NCI-H1048 (cell line): ENCODE measurements around the gene PLPPR4.
"Not testable (repeated sequence)": the region's sequence is repeated elsewhere in the genome, so short reads cannot be mapped to it uniquely, and the experiment has no call there.

Experiments used
- DNase-seq: peaks from one replicate; lab custom pipeline; 2025; lab: John Stamatoyannopoulos, UW

The PLPPR4 gene

DNA sequence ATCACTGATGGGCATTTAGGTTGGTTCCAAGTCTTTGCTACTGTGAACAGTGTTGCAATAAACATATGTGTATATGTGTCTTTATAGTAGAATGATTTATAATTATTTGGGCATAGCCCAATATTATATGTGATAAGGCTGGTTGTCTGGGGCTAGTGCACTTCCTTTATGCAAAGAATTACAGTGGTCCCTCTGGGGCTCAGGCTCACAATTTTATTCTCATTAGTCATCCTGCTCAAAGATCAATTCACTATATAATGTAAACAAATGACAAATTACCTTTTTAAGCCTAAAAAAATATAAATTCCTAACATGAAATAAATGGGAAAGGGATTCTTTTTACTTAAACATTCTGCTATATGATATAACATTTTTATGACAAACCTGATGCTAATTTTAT is 5.0 kb downstream of the PLPPR4 start:
- DNase-seq = no peak

DNA sequence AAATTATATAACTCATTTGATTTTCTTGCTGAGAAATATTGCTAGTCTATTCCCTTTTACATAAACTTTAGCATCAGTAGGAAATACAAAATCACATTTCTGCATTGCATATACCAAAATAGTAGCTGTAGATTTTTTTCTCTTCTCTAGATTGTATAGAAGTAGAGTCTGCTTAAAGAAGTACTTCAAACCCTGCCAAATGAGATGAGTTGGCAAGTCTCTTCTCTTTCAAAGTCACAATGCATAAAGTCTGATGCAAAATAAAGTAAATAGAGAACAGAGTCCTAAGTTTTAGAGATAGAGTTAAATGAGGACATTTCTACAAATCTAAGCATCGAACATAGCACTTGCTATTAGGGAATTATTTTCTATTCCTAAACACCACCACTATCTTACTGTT is 6.4 kb downstream of the PLPPR4 start:
- no peak for DNase-seq

DNA sequence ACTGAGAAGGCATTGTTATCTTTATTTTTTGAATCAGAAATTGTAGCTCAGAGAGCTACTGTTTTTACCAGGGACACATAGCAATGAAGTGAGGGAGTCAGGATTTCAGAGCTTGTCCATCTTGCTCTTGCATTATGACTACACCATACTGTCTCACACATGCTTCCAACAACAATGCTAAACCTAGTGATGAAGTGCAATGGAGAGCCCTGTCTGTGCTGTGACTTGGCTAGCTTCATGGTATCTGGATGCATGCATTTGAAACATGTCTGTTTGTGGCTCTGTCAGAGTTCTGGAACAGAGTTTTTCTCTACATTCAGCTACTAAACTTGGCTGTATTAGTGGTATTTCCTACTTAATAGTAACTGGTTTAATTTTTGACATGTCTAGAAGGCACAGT is 7.0 kb downstream of the PLPPR4 start:
- DNase-seq = no peak

DNA sequence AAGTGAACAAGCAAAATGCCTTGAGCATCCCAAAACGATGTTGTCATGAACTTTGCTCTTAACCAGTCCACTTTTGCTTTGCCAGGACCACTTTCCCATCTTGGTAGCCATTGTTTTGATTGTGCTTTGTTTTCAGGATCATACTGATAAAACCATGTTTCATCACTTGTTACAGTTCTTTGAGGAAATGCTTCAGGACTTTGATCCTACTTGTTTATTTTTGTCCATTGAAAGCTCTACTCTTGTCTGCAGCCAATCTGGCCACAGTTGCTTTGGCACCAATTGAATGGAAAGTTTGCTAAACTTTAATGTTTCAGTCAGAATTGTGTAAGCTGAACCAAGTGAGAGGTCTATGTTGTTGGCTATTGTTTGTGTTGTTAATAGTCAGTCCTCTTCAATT is 12.8 kb downstream of the PLPPR4 start:
- no peak for DNase-seq

DNA sequence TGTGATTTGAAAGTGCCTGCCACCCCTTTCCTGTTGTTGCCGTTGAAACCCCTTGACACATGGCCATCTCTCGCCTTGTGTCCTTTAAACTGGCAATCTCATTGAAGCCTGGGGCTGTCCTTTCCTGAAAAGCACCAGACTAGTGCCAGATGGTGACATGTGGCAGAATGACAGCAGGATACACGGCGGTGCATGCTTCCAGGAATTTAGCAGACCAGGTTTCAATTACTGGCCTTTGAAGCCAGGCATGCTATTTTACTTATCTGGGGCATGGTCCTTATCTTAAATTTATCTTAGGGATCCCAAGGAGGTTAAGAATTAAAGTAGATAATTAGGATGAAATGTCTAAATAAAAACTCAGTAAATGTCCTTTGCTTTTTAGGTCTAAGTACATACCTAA is 15.2 kb downstream of the PLPPR4 start:
- DNase-seq = no peak

DNA sequence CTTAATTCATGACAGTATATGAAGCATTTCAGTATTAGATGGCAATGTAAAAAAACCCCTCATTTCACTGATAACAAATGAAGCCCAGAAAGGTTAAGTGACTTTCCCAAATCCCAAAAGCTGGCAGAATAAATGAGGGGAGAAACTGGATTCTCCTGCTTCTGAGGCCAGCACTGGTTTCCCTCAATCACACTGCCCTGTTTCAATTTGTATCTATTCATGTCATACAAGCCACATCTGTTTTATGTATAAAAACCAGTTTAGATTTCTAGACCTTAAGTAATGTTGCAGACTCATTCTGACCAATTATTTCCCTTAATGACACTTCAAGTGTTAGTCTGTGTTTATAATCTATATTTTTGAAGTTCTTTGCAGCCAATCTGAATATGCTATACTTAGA is 16.8 kb downstream of the PLPPR4 start:
- DNase-seq = no peak

DNA sequence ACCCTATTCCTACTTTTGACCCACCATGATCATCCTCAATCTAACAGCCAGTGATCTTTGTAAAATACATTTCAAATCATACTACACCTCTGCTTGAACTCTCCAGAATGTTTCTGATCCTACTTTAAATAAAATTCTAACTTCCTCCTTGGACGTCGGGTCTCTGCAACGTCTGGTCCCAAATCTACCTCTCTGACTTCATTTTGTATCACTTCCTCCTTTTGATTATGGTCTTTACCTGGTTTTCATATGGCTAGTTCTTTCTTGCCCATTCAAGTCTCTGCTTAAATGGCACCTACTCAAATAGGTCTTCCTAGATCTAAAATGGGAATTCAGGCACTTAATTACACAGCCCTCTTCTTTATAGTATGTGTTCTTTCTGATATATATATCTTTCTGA is 18.2 kb downstream of the PLPPR4 start:
- DNase-seq = no peak

DNA sequence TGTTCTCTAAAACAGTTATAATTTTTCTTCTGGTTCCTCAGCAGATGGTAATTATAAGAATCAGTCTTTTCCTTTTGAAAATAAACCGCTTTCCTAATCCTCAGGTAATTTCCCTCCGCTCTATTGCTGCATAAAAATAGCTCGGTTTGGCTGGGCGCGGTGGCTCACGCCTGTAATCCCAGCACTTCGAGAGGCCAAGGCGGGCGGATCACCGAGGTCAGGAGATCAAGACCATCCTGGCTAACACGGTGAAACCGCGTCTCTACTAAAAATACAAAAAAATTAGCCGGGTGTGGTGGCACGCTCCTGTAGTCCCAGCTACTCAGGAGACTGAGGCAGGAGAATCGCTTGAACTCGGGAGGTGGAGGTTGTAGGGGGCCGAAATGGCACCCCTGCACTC is 19.2 kb downstream of the PLPPR4 start:
- DNase-seq = not testable (repeated sequence)

DNA sequence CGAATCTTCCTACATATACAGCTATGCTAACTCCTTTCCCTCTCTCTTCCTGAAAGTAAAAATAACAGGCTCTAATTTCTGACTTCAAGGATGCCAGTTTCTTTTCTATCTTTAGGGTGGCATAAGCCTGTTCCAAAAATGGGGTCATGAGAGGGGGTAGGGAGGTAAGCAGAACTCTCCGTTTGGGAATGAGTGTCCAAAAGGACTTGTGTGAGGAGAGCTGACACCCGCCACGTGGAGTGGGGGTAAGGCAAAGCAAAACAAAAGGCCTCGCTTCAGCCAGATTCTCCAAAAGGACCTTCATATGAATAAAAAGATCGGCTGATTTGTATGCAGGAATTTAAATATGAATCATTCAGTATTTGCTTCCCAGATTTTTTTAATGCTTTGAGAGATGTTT is 28.6 kb downstream of the PLPPR4 start:
- no peak for DNase-seq

DNA sequence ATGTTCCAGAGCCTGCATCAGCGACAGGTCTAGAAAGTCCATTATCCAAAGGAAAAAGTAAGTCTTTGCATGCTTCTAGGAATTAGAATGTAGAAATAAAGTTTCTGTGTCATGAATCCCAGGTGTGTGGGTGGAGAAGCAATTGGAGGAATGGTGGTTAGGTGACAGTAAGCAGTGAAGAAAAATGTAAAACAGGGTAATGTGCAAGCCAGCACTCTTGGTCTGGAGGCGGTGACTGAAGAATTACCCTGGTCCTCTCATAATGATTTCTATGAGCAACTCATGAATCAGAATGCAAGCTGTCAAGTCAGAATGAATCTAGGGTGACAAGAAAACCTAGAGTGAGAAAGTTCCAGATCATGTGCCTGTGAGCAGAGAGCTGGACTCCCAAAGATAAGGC is 33.6 kb downstream of the PLPPR4 start:
- DNase-seq = no peak

DNA sequence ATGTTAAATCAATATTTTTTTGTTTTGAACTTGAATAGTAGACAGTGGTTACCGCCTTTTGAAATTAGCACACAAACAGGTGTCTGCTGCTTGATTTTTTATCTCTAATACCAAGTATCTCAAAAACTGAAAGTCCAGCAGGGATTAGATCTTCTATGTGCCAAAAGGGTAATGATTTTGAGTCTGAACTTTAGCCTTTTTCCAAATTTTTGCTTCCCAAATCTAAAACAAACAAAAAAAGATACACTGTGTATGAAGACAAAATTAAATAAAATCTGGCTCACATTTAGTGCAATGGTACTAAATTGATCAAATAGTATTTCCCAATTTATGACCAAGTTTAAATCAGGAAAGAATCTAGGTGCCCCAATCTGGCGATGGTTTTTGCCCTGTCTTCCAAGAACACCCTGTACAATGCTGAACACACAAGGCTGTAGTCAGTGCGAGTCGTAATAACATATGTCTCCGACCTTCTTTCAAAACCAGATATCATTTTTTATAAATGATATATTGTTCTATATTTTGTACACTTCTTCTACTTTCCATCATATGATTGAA is 40.5 kb downstream of the PLPPR4 start:
- DNase-seq = no peak

DNA sequence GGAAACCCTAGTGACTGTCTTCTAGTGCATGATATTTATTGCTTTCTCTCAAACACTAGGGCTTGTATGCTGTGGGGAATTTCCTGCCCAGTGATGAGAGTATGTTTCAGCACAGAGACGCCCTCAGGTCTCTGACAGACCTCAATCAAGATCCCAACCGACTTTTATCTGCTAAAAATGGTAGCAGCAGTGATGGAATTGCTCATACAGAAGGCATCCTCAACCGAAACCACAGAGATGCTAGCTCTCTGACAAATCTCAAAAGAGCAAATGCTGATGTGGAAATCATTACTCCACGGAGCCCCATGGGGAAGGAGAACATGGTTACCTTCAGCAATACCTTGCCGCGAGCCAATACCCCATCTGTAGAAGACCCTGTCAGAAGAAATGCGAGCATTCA is 41.3 kb downstream of the PLPPR4 start:
- DNase-seq = no peak

DNA sequence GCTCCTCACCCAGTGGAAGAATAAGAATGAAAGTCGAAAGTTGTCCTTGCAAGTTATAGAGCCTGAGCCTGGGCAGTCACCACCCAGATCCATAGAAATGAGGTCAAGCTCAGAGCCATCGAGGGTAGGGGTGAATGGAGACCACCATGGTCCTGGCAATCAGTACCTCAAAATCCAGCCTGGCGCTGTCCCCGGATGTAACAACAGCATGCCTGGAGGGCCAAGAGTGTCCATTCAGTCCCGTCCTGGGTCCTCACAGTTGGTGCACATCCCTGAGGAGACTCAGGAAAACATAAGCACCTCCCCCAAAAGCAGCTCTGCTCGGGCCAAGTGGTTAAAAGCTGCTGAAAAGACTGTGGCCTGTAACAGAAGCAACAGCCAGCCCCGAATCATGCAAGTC is 41.8 kb downstream of the PLPPR4 start:
- DNase-seq = no peak

DNA sequence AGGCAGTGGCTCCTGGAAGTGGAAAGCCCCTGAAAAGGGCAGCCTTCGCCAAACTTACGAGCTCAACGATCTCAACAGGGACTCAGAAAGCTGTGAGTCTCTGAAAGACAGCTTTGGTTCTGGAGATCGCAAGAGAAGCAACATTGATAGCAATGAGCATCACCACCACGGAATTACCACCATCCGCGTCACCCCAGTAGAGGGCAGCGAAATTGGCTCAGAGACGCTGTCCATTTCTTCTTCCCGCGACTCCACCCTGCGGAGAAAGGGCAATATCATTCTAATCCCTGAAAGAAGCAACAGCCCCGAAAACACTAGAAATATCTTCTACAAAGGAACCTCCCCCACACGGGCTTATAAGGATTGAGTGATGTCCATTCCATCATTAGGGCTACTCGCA is 42.4 kb downstream of the PLPPR4 start:
- DNase-seq = no peak

DNA sequence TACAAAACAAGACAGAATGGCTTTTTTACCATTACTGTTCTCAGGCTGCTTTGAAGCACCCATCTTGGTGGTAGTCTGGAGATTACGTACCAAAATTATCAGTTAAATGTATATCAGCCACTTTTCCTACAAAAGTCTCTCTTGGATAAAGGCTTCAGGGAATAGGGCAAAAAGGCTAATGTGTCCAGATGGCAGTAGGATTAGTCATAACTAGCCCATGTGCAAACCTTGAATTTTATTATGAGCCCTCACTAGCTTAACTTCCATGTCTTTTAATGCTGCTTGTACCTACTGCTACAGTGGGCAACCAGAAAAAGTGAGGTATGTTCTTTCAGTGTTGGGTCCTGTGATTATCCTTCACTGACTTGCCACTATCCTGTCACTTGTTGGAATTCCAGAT is 51.0 kb downstream of the PLPPR4 start:
- DNase-seq = no peak

DNA sequence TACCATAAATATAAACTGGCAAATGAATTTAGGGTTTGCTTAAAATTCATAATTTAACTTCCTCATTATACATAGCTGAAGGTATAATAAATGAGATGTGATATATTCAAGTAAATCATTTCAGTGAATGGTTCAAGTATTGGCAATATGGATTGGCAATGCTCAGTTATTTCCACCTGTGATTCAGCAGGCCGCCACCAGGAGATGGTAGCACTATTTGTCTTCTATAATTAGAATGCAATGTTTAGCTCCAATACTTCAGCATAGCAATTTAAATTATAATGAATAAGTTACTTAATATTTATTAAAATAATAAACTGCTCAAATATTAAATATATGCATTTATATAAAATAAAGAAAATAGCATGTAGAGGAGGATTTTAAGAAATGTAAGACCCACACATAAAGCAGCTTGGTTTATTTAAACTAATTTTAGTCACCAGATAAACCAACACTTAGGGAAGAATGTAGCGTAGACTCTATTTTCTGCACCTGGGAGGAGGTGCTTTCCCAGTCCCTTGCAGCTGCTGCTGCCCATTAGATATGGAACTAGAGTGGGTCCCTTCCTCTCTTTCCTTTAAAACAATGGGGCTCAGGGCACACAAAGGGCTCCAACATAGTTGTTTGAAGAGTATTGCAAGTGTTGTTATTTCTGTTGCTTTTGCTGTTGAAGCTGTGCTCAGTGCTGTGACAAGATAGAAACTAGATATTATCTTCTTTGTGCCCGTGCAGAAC is 62.1 kb downstream of the PLPPR4 start:
- no peak for DNase-seq

DNA sequence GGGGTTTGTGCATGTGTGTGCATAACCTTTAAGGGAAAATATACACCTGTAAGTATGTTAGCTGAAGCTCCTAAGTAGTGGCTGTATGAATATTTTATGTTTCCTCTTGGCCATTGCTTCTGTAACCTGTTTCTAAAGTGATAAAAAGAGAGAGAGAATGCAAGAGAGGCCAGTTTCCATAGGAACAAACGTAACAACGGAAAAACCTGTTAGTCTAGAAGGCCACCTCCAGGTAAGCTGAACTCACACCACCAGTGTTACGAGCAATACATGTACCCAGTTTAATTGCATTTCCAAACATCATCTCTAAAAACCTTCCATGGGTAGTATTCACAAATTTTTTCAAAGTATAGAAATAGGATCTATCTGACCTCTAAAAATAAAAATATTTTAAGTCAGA is 63.1 kb downstream of the PLPPR4 start:
- peak; percentile 5 for DNase-seq

DNA sequence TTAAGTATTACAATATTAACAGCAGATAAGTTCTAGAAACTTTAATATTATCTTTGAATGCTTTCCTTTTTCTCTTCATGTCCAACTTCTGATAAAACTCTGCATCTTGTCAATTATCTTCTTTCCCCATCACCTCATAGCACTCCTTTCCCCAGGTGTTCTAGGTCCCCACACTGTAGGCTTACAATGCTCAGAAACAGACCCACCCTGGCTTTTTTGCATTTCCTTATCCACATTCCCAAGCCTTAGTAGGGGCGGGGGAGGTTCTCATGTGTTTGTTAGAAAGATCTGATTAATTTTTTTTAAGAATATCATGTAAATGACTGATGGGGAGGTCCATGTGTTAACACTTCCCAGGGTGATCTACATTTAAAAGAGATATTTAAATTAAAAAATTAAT is 63.9 kb downstream of the PLPPR4 start:
- DNase-seq = no peak

DNA sequence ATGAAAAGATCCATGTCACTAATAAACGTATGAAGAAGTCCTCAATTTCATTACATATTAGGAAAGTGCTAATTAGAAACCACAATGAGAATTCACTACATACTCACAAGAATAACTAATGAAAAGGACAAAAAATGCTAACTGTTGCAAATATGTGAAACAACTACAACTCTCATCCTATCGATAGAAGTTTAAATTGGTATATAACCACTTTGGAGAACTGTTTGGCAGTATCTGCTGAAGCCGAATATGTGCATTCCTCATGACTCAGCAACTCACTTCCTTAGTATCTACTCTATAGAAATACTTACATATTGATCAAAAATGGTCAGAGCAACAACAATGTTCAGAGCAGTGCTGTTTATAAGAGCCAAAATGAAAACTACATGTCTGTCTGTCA is 66.8 kb downstream of the PLPPR4 start:
- DNase-seq = no peak

DNA sequence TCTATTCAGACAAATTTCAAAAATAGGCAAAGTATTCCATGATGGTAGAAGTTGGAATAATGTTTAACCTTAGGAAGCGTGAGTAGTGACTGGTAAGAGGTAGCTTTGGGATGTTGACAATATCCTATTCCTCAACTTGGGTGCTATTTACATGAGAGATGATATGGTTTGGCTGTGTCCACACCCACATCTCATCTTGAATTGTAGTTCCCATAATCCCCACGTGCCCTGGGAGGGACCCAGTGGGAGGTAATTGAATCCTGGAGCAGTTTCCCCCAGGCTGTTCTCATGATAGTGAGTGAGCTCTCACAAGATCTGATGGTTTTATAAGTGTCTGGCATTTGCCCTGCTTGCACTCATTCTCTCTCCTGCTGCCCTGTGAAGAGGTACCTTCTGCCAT is 67.3 kb downstream of the PLPPR4 start:
- no peak for DNase-seq

DNA sequence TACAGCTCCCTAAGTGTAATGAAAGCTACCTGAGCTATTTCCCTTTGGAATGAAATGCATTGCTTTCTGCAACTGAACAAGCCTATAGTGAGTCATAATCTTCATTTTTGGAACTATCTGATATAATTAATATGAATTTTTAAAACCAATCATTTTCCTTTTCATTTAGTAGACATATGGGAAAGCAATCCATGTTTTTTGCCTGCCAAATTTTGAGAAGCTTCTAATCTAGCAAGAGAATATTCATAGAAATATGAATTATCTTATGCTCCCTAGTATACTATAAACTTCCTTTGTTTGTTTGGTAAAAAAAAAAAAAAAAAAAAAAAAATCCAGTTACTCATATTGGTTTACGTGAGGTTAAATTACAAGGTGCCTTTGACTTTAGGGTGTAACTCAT is 68.3 kb downstream of the PLPPR4 start:
- no peak for DNase-seq

DNA sequence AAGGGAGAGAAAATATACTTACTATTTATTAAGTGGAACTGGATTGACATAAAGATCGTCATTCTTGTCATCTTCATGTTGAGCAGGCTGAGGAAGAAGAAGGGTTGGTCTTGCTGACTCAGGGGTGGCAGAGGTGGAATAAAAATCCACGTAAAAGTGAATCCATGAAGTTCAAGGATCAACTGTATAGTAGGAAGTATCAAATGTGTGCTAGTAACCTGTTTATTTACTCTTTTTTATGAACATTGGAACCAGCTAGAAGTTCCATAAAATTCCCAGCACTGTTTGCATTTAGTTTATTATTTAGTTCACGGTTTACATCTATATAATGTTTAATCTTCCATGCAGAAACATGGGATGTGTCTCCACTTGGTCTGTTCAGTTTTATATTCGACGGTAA is 70.7 kb downstream of the PLPPR4 start:
- no peak for DNase-seq

DNA sequence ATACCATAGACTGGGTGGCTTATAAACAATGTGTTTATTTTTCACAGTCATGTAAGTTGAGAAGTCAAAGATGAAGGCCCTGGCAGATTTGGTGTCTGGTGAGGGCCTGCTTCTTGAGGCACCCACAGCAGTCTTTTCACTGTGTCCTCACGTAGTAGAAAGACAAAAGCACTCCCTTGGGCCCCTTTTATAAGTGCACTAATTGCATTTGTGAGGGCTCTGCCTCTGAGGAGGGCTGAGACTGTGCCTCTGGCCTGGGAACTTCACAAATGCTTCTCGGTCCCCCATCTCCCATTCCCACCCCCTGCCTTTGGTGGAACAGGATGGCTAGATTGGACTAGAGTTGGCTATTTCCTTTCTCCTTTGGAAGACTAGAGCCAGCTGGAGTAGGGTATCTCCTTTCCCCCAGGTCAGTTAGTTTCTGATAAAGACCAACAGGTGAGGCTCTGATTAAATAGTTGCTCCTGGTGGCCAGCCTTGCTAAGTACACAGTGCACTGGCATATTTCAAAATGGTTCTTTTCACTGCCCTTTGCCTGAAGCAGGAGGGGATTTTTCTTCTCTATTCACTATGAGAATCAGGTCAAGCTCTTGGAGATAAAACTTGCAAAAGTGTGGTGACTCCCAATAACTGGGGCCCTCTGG is 82.9 kb downstream of the PLPPR4 start:
- DNase-seq = no peak
